Dermis blood vessel endothelial cell (primary cell): ENCODE results near the gene PLEKHO2. TPM values are rescaled to one million over a fixed set of nuclear protein-coding genes. Genes with fewer than 3 reads are reported as not detected.

Experiments
- DNase-seq: peaks from one replicate; pipeline ENCODE4 v3.0.0; 2010
- total RNA-seq: library from RNA; depleted of rRNA; stranded (reverse); fragments of >200 nt; gene quantifications from 2 replicates; pipeline ENCODE4 v1.2.3, GENCODE V29; 2014

Gene PLEKHO2
- total RNA-seq, 1 donor from 2014 or later: 61.3 TPM

GRCh38 chr15:64825431-64826294 is 16.1 kb upstream of the PLEKHO2 start, which contains the start of gene PIF1:
Gene PIF1 (minus strand): TSS chr15:64825647. CDS start chr15:64824335, 1,312 bp downstream.
- peak; percentile 99 for DNase-seq

- DNase-seq: no peak
These were observed 12.7 kb upstream of the PLEKHO2 start for GRCh38 chr15:64828985-64829384.

- no peak for DNase-seq
These were observed 8.0 kb upstream of the PLEKHO2 start for GRCh38 chr15:64833690-64834089.

- peak; percentile 31 for DNase-seq
These were observed 5.6 kb upstream of the PLEKHO2 start for GRCh38 chr15:64836023-64836536.

GRCh38 chr15:64837502-64837901 is 4.2 kb upstream of the PLEKHO2 start:
- DNase-seq: no peak

- DNase-seq: no peak
These were observed 713 bp upstream of the PLEKHO2 start for GRCh38 chr15:64841060-64841343.

GRCh38 chr15:64842096-64842939 is 603 bp downstream of the PLEKHO2 start:
- DNase-seq: peak; percentile 50

- peak; percentile 83 for DNase-seq
These were observed 1.4 kb downstream of the PLEKHO2 start for GRCh38 chr15:64842986-64843561.

- DNase-seq: no peak
These were observed 2.3 kb downstream of the PLEKHO2 start for GRCh38 chr15:64843991-64844390.

- DNase-seq: peak; percentile 23
These were observed 2.9 kb downstream of the PLEKHO2 start for GRCh38 chr15:64844576-64845145.

- peak; percentile 47 for DNase-seq
These were observed 3.5 kb downstream of the PLEKHO2 start for GRCh38 chr15:64845183-64845611.

- no peak for DNase-seq
These were observed 4.3 kb downstream of the PLEKHO2 start for GRCh38 chr15:64845831-64846595.

GRCh38 chr15:64847016-64847415 is 5.3 kb downstream of the PLEKHO2 start:
- DNase-seq: no peak

GRCh38 chr15:64847448-64847847 is 5.7 kb downstream of the PLEKHO2 start:
- no peak for DNase-seq

- no peak for DNase-seq
These were observed 6.4 kb downstream of the PLEKHO2 start for GRCh38 chr15:64847876-64848716.

- no peak for DNase-seq
These were observed 9.2 kb downstream of the PLEKHO2 start for GRCh38 chr15:64850778-64851502.

- no peak for DNase-seq
These were observed 9.8 kb downstream of the PLEKHO2 start for GRCh38 chr15:64851503-64851840.

GRCh38 chr15:64854041-64854440 is 12.3 kb downstream of the PLEKHO2 start:
- DNase-seq: peak; percentile 46

GRCh38 chr15:64854526-64854925 is 12.8 kb downstream of the PLEKHO2 start:
- no peak for DNase-seq
